ENCODE measurements around the gene FBXO39.

GRCh38 chr17:6787081-6787693 is 11.2 kb downstream of the FBXO39 start:
- TF ChIP-seq CTCF (IDR thresholded peaks at IDR 0.05) (no peak), POLR2AphosphoS5 (IDR thresholded peaks at IDR 0.05) (no peak), POLR2A (IDR thresholded peaks at IDR 0.05) (no peak)

All from prostate gland (tissue), 2 donors.